Activated CD4-positive, alpha-beta T cell treated with anti-CD3 and anti-CD28 coated beads for 48 hours (primary cell): ENCODE measurements around the gene UBE2O.

ENCODE experiments used
- DNase-seq: peaks from one replicate; pipeline ENCODE4 v3.0.0-alpha.2; 2020

Gene UBE2O

DNA sequence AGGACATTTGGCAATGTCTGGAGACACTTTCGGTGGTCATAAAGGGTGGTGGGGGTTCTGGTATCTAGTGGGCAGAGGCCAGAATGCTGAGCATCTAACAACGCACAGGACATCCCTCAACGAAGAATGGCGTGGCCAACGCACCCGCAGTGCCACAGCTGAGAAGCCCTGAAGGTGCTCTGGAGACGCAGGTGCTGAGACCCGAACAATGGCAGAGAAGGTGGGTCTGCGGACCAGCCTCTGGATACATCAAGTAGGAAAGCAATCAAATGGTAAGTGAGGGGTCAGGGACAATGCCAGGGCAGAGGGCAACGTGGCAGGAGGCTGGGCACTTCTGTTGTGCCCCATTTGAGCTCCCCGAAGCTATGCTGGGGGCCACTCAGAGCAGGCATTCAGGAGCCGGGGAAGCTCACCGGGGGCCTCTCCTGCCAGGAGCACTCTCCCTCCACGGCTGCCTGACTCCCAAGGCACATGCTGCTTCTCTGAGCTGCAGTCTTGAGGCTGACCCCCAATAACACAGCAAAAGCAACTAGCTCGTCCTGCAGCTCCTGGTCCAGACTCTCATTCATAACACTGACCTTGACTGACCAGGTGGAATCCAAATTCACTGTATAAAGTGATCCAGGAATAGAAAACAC, 42.5 kb downstream of the UBE2O start:
- DNase-seq, result no peak

GRCh38 chr17:76408037-76408849, 44.7 kb downstream of the UBE2O start:
- peak; percentile 80 for DNase-seq

GRCh38 chr17:76407509-76407908, 45.4 kb downstream of the UBE2O start:
- DNase-seq, result no peak

DNA sequence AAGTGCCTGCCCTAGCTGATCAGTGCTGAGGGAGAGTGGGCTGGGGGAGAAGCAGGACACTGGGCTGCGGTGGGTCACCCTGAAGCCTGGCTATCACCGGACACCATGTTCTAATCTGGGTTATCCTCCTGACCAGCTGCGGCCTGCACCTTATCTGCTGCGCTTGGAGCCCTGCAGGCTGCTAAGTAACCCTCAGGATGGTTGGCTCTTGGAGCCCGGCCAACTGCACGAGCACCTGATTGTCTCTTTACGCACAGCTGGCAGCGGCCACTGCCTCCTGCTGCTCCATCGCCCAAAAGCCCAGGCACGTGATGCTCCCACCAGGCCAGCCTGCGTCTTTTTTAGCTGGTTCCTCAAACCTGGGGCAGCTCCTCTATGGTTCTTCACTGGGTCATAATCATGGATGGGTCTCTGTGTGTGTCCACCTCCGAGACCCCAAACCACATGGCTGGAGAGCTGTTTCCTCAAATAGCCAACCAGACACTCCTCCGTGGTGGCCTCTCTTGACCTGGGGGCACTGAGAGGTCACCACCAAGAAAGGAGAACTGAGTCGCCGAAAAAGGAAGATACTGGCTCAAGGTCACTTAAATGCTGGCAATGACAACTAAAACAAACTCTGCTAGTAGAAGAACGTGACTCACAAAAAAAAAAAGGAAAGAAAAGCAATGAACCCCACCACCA, 46.8 kb downstream of the UBE2O start:
- DNase-seq, result no peak

DNA sequence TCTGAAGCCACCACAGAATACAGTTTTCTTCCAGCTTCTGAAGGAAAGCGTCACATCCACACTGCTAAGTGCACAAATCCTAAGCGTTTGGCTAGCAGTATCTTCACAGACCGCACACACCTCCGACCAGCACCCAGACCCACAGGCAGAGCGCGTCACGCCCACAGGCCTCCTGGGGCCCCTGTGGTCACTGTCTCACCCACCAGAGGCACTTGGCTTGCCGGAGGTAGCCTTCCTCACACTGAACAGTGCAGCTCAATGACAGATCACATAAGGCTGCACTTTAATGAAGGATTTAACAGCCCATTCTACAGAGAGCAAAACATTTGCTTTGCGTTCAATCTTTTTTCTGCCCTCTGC, 47.4 kb downstream of the UBE2O start:
- DNase-seq, result no peak

- no peak for DNase-seq
Measured at GRCh38 chr17:76404976-76405563, 47.9 kb downstream of the UBE2O start.

DNA sequence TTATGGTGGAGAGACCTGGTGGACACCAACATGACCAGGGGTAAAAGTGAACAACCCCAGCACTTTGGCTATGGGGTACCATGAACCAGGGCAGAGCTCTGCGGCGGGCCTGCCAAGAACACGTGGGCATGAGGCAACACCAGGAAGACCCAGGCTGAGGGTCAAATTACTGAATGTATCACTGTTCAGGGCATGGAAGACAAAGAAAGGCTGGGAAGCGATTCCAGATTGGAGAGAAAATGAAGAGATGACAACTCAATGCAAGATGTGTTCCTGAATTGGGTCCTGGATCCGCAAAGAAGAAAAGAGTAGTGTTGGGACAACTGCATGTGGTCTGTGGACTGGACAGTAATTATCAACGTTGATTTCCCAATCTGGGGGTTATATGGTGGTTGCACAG, 48.7 kb downstream of the UBE2O start:
- DNase-seq, result no peak

GRCh38 chr17:76402711-76403110, 50.2 kb downstream of the UBE2O start:
- no peak for DNase-seq

DNA sequence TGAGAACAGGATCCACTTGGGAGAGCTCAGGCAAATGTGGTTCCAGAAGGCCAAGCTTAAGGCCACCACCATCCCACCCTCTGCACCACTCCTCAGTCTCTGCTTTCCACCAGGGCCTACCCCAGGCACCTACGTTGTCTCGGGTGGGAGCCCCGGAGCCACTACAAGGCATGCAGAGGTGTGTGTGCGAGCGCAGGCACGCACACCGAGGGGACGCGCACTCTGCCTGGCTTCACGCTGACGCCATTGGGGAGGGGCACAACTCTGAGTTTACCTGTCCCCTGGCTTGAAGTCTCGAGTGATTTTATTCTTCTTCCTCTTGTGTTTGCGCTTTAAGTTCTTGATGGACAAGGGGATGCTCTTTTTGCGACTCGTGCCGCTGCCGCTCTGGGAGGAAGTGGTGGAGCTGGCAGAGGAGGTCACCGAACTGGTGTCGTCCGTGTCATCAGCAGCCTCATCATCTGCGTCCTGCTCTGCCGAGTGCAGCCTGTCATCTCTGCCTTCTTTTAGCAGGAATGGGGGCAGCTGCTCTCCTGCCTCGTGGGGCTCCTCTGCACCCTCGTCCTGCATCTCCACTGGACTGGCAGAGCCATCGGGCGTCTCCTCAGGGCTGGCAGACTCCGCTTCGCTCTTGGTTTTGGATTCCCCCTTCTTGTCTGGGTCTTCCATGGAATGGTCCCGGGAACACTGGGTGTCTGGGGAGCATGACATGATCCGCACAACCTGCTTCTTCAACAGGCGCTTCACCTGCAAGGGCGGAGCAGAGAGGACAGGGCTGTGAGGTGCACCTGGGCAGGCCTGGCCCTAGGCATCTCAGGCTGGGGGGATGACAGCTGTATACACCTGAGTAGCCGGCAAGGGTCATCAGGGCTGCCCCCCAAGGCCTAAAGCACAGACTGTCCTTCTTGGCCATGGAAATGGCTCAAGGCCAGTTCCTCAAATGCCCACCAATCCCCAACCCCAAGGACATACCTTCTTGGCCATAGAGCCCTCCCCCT, 53.5 kb downstream of the UBE2O start:
- DNase-seq, result no peak

DNA sequence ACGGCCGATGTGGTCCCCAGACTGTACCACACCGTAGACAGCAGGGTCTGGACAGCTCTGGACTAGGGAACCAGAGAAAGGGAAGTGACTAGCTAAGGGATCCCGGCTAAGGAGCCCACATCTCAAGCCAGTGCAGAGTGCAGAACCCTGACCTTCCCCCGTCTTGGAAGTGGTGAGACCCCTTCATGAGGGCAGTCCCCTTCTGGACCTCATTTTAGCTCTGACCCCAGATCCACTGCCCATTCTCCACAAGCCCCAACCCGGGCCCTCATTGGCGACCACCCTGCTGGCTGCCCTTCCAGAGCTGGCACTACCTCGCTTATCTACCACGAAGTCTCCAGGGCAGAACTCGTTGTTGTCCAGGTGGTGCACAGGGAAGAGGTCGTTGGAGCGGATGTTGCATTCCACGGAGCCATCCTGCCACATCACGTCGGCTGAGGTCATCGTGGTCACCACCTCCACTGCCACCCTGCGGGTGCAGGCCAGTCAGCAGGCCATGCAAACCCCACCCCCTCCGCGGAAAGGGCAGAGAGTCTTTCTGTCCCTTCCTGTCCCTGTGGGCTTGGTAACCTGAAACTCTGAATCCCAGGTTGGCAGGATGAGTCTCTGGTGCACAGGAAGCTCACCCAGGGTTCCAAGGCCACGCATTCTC, 54.3 kb downstream of the UBE2O start:
- no peak for DNase-seq

DNA sequence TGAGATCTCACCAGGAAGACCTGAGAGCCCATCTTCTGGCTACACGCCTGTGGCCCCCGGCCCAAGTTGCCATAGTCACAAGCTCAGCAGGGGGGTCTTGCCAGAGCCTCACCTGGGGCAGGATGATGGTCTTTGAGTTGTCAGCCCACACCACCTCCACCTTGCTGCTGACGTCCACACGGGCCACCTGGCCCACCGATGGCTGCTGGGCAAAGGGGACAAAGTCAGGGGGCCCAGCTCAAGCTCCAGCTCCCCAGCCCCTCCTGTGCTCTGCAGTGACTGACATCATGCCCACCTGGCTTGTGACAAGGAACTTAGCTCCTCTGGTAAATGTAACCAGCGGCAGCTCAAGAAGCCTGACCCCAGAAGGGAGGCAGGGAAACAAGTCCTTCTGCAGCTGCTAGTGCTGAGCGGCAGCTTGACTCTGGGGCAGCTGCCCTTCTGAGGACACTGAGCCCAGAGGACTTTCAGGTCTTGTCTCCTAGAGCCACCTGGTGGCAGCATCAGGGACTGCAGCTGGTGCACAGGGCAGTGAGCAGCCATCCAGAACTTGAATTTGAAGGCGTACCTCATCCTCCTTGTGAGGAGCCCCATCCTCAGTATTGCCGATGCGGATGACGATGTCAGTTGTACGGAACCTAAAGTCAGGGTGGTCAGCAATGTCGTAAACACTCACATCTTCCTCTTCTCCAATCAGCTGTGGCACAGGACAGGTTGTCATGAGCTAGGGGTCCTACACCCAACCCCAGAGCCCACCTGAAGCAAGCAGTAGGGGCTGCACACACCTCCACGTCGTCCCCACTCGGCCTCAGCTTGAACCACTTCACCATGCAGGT, 55.0 kb downstream of the UBE2O start:
- peak; percentile 91 for DNase-seq

- no peak for DNase-seq
Measured at GRCh38 chr17:76397184-76397583, 55.8 kb downstream of the UBE2O start.

GRCh38 chr17:76395980-76396379, 57.0 kb downstream of the UBE2O start:
- DNase-seq, result no peak

GRCh38 chr17:76394166-76394565, 58.8 kb downstream of the UBE2O start:
- no peak for DNase-seq

GRCh38 chr17:76391200-76391715, 61.7 kb downstream of the UBE2O start:
- no peak for DNase-seq

DNA sequence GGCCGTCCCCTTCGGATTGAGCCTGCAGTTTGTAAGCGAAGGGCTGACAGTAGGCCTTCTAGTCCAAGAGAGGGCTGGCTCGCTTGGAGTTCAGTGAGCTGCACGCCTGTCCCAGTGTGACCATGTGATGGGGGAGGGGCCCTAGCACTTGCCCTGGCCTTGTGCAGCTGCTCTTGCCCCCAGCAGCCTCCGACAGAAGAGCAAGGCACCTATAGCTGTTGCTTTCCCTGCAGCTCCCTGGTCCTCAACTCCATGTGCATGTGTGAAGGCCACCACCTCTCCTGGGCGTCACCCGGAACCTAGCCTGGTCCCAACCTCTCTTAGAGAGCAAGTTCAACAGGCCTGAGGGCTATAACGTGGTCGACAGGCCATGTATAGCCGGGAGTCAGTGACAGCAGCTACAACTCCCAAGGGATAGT, 62.9 kb downstream of the UBE2O start:
- DNase-seq, result no peak

DNA sequence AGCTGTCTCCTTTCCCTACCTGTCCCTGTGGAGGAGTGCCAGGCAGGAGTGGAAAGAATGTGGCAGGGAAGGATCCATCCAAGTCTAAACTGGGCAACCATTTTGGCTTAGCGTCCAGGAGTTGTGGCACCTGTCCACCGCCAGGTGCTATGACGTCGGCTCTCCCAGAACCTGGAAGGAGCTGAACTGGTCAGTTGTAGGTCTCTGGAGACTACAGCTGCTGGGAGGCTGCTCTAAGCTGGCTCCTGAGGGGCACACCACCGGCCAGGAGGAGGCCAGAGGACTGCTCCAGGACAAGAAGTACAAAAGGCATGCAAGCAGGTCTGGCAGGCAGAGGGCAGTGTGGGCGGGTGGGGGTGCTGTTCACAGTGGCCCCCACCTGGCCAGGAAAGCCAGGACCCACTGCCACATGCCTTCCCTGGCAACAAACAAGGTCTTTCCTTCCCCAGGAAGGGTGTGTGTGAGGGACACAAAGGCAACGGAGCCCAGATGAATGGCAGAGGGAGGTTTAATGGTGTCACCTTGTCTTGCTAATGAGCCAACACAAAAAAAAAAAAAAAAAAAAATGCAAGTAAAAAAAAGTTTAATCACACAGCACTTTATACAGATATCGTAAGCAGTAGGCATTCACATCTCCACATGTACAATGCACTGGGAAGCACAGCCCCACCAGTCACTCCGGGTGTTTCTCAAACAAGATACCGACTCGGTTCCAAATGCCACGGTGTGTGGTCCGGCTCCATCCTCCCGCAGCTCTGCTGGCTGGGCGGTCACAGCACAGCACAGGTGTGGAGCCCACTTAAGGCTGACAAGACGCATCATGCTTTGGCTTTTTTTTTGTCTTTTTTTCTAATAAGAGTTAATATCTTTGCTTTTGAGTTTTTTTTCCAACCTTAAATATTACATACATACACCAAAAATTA, 63.7 kb downstream of the UBE2O start:
- no peak for DNase-seq

DNA sequence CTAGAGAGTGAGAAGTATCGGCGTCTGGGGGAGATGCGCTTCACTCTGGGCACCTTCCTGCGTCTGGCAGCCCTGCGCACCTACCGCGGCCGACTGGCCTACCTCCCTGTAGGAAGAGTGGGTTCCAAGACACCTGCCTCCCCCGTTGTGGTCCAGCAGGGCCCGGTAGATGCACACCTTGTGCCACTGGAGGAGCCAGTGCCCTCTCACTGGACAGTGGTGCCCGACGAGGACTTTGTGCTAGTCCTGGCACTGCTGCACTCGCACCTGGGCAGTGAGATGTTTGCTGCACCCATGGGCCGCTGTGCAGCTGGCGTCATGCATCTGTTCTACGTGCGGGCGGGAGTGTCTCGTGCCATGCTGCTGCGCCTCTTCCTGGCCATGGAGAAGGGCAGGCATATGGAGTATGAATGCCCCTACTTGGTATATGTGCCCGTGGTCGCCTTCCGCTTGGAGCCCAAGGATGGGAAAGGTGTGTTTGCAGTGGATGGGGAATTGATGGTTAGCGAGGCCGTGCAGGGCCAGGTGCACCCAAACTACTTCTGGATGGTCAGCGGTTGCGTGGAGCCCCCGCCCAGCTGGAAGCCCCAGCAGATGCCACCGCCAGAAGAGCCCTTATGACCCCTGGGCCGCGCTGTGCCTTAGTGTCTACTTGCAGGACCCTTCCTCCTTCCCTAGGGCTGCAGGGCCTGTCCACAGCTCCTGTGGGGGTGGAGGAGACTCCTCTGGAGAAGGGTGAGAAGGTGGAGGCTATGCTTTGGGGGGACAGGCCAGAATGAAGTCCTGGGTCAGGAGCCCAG, 65.8 kb downstream of the UBE2O start:
- DNase-seq, result no peak
